DMS79 treated with DMSO at 0.1 percent for 48 hours (cell line): ENCODE data around the gene NAPA.

Source experiments
- DNase-seq: peaks from one replicate; lab custom pipeline; 2025; lab: John Stamatoyannopoulos, UW

NAPA gene

DNA sequence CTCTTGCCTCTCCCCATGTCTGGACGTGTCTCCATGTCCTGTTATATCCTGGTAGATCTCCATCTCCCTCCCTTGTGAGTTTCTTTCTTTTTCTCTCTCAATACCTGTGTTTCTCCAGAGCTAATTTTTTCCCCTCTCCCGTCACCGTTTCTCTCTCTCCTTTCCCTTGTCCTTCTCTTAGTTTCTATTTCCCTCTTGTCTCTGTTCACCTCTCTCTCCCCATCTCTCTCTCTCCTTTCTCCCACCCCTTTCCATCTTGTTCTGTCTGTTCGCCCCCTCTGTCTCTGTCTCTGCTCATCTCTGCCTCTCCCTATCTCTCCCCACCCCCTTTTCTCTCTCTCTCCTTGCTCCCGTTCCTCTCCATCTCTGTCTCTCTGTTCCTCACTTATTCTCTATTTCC, 56.2 kb downstream of the NAPA start:
- no peak for DNase-seq

DNA sequence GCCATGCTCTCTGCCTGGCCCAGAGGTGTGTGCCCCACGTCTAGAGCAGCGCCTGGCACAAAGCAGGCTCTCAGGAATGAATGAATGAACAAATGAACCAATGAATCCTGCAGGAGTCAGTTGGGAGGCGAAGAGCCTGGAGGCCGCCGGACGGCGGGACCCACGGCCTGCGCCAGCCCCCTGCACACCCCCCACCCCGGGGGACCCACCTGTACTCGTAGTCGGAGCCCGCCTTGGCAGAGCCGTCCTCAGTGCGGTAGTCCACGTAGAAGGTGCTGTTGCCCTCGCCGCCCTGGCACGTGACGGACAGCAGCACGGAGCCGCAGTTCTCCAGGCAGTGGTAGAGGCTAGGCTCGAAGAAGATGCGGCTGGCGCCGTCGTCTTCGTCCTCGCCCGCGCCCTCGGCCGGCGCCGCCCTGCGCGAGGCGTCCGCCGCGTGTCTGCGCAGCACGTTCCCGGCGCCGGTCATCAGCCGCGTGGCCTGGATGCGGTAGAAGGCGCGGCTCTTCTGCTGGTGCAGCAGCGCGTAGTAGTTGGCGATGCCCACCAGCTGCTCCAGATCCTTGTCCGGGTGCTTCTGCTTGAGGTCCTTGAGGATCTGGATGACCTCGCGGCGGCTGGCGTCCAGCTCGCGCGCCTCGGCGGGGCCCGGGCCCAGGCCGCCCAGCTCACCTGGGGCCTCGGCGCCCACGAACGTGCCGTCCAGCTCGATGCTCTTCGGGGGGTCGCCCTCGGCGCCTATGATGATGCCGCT, 58.0 kb downstream of the NAPA start:
- DNase-seq: no peak

DNA sequence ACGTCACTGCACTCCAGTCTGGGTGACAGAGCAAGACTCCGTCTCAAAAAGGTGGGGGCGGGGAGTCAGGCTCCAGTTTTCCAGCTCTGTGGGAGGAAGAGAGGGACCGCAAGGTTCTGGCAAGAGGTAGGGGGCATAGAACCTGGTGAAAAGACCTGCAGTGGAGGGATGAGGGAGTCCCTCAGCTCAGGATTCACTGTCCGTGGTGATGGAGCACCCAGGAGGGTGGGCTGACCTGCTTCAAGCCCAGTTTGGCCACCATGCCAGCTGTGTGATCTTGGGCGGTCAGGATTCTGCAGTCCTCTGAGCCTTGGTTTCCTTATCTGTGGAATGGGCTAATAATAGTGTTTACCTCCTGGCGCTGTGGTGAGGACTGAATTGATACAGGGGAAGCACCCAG, 64.4 kb downstream of the NAPA start:
- no peak for DNase-seq

DNA sequence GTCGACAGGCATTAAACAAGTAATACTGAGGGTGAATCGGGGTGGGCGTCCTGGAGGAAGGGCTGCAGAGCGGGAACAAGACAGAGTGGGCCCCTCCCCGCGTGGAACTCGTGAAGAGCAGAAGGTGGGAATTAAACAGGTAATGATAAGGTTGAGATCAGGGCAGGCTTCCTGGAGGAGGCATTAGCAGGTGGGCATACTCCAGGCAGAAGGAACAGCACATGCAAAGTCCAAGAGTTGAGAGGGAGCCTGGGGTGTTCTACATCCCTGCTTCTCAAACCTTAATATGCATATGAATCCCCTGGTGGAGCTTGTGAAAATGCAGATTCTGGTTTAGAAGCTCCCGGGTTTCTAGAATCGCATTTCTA, 66.5 kb downstream of the NAPA start:
- no peak for DNase-seq

DNA sequence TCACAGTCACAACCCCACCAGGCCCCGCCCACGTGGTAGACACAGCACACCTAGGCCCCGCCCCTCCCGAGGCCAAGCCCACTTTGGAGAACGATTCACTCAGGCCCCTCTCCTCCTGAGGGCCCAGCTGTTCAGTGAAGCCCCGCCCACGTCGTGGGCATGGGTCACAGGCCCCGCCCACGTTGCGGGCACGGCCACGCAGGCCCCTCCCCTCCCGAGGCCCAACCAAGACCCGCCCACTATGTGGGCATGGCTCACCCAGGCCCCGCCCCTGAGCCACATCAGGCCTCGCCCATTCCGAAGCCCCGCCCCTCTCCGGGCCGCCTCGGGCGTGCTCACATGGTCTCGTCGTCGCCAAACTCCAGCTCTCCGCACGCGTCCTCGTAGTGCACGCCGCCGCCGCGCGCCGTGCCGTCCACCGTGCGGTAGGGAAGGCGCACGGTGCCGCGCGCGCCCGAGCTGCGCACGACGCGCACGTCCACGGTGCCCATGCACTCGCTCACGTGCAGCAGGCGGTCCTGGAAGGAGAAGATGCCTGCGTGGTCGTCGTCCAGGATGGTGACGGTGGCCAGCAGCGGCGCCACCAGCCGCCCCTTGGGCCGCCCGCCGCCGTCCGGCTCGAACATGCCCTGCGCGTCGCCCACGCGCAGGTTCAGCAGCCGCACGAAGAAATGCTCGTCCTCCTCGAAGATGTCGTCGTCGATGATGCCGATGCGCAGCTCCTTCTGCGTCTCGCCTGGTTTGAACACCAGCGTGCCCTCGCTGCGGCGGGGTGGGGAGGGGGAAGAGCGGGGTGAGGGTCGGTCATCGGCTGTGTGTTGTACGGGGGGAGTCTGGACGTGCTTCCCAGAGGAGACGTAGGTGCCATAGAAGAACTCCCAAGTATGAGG, 67.1 kb downstream of the NAPA start:
- DNase-seq: no peak

DNA sequence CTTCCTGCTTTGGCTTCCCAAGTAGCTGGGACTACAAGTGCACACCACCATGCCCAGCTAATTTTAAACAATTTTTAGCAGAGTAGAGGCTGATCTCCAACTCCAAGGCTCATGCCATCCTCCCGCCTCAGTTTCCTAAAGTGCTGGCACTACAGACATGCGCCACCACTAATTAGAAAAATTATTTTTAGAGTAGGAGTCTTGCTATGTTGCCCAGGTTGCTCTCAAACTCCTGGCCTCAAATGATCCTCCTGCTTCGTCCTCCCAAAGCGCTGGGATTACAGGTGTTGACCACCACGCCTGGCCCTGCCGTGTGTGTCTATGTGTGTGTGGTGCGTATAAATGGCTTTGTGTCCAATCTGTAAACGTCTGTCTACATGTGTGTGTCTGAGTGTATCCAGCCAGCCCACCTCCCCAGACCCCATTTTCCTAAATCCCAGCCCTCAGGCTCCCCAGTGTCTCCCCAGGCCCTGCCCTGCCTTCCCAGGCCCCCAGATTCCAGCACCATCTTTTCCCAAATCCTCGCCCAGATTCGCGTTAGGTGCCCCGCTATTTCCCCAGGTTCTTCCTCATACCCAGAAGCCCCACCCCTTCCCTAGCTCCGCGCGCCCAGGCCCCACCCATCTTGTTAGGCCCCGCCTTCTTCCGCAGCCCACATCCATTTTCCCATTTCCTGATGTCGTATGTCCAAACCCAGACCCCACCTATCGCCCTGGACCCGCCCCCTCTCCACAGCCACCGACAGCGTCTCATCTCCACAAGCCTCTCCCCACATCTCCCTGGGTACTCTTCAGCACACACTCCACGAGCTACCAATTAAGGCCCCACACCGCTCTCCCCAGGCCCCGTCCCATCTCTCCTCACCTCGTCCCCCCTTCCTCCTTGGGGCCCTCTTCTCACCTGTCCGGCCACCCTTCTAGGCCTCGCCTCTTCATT, 68.1 kb downstream of the NAPA start:
- no peak for DNase-seq

DNA sequence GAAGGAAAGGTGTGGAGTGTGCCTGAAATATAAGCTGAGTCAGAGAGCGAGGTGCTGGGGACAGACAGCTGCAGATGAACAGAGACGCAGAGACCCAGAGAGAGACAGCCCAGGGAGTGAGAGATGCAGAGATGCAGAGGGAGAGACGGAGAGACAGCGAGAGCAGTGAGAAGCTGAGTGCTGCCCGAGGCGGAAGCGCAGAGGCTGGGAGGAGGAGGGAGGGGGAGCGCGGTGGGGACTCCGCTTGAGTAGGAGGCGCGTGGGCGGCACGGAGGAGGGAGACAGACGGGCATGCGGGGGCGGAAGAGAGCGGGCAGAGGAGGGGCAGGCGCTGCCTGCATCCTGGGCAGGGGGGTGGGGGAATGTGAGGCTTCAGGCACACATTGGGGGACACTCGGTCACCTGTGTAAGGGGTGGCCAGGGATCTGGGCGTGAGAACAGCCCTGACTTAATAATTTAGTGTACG, 68.9 kb downstream of the NAPA start:
- peak; percentile 33 for DNase-seq

DNA sequence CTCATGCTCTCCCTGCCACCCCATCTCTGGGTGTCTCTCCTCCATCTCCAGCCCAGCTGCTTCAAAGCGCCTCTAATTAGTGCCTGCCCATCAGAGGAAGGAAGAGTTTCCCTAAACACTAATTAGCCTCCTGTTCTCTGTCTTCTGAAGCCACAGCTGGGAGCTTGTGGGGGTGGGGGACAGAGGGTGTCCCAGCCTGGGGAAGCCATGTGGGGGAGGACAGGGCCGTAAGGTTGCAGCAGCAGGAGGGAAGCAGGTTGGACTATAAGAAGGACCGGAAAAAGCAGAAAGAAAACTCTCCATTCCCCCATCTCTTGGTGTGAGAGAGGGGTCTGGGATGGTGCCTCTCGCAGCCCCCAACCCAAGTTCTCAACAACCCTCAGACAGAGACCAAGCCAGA, 69.3 kb downstream of the NAPA start:
- DNase-seq: no peak

DNA sequence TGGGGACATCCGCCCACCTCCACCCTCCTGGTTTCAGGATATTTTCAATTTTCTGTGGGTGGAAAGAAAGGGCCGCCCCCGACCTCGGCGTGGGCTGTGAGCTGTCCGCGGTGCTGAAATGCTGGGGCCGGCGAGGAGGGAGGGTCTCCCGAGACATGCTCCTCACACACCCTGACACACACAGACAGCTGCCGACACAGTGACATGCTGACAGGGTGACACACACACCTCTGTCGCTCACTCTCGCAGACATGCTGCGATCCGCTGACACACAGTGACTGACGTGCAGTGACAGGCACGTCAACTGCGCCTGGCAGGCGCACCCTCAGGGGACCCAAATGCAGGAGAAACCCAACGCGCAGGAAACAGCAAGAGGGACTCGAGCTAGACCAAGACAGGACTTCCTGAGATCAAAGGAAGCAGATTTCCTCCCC, 70.5 kb downstream of the NAPA start:
- no peak for DNase-seq

DNA sequence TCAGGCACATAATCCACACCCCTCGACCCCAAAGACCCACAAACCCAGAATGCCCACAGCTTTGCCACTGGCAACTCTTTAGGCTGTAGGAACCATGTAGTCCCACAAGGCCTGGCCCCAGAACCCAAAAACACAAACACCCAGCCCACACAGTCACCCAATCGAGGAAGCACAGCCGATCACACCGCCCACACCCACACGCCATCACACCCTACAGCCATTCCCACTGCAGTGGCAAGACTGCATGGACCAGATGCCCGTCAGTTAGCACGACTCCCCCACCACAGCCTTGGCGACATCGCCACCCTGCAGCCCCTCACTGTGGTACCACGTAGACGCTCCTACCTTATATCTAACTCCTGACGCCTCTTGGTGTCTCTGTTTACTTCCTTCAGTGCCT, 71.5 kb downstream of the NAPA start:
- DNase-seq: no peak

DNA sequence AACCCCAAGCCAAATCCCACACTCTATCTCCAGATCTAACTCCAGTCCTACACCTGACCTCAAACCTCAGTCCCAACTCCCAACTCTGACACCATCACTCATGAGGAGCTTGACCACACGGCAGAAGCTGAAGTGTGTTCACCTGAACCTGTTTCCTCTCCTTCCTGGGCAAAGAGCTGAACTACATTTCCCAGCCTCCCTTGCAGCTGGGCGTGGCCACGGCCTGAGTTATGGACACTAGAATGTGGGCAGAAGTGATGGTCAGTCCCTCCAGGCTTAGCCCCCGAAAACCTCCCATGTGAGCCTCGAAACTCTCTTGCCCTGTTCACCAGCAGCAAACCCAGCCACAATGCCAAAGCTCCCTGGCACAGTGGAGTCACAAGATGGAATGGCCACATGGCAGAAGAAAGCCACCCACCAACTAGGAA, 76.1 kb downstream of the NAPA start:
- no peak for DNase-seq
